Naive thymus-derived CD4-positive, alpha-beta T cell (primary cell): ENCODE results near the gene ASTL. TPM values are rescaled to one million over a fixed set of nuclear protein-coding genes. Genes with fewer than 3 reads are reported as not detected.
A peak's percentile ranks its signal among the peaks of the same experiment; 100 is the strongest.

Experiments
- ATAC-seq: fragments of 150-1000 bp; cut with Tn5 transposase; 2 replicates; pipeline ENCODE4 v1.10.0; 2021; ENCODE audit warnings: mild to moderate bottlenecking, moderate library complexity
- CTCF ChIA-PET: fragments of 350-600 bp; sonication (Branson Sonifier 250); formaldehyde crosslinking; loops from one replicate; lab custom pipeline; 2021; ENCODE audit warnings: antibody characterized with exemption; lab: Charles Lee
- POLR2A ChIA-PET: fragments of 350-600 bp; sonication (Branson Sonifier 250); formaldehyde crosslinking; loops from one replicate; lab custom pipeline; 2021; ENCODE audit warnings: antibody characterized with exemption, inconsistent platforms; lab: Charles Lee
- DNase-seq, 9 donors: peaks; one replicate each; pipeline versions ENCODE4 v3.0.0 to v3.0.0-alpha.2; 2020 to 2022; ENCODE audit warnings: mixed read lengths in 1 of 9
- H3K27ac ChIP-seq: one replicate; pipeline ENCODE4 v1.7.0; 2013; ENCODE audit warnings: mild to moderate bottlenecking, low read depth, low read length, moderate library complexity
- H3K27me3 ChIP-seq, 2 donors: one replicate each; pipeline ENCODE4 v1.7.0; 2013; ENCODE audit warnings: low read length in 2 of 2, mild to moderate bottlenecking in 2 of 2, moderate library complexity in 2 of 2; ENCODE audit not compliant: control insufficient read depth in 2 of 2, insufficient read depth in 2 of 2
- H3K36me3 ChIP-seq, 3 experiments: 1 replicate in 2 of 3; 2 replicates in 1 of 3; pipeline ENCODE4 v1.7.0; 2013; ENCODE audit warnings: low read length in 3 of 3, mild to moderate bottlenecking in 3 of 3, moderate library complexity in 1 of 3; ENCODE audit not compliant: insufficient read depth in 3 of 3, control insufficient read depth in 2 of 3
- H3K4me1 ChIP-seq, 2 donors: one replicate each; pipeline ENCODE4 v1.7.0; 2013; ENCODE audit warnings: low read length in 2 of 2, mild to moderate bottlenecking in 2 of 2, moderate library complexity in 1 of 2; ENCODE audit not compliant: control insufficient read depth in 2 of 2, insufficient read depth in 2 of 2
- H3K4me3 ChIP-seq: 2 replicates; pipeline ENCODE4 v1.7.0; 2013; ENCODE audit warnings: mild to moderate bottlenecking, low read length
- H3K9me3 ChIP-seq, 3 experiments: 1 replicate in 2 of 3; 2 replicates in 1 of 3; pipeline ENCODE4 v1.7.0; 2013; ENCODE audit warnings: low read length in 3 of 3; ENCODE audit not compliant: control insufficient read depth in 2 of 3
- H3K27ac Mint-ChIP-seq, 9 donors: one replicate each; pipeline ENCODE4 v1.8.0; 2020 to 2022; ENCODE audit warnings: mixed read lengths in 9 of 9, mild to moderate bottlenecking in 8 of 9, moderate library complexity in 5 of 9, inconsistent platforms in 2 of 9
- H3K27me3 Mint-ChIP-seq, 5 donors: one replicate each; pipeline ENCODE4 v1.8.0; 2021 to 2022; ENCODE audit warnings: mixed read lengths in 5 of 5, mild to moderate bottlenecking in 1 of 5
- H3K36me3 Mint-ChIP-seq, 5 donors: one replicate each; pipeline ENCODE4 v1.8.0; 2020 to 2022; ENCODE audit warnings: mixed read lengths in 5 of 5, mild to moderate bottlenecking in 3 of 5, inconsistent platforms in 1 of 5
- H3K4me1 Mint-ChIP-seq, 7 donors: one replicate each; pipeline ENCODE4 v1.8.0; 2020 to 2022; ENCODE audit warnings: mixed read lengths in 7 of 7, mild to moderate bottlenecking in 3 of 7, inconsistent platforms in 1 of 7
- H3K4me3 Mint-ChIP-seq, 10 donors: one replicate each; pipeline ENCODE4 v1.8.0; 2020 to 2022; ENCODE audit warnings: mild to moderate bottlenecking in 10 of 10, mixed read lengths in 10 of 10, moderate library complexity in 6 of 10, inconsistent platforms in 2 of 10
- H3K9me3 Mint-ChIP-seq, 11 donors: one replicate each; pipeline ENCODE4 v1.8.0; 2020 to 2022; ENCODE audit warnings: mixed read lengths in 11 of 11, mild to moderate bottlenecking in 4 of 11, inconsistent platforms in 1 of 11, moderate library complexity in 1 of 11
- intact Hi-C, 2 donors: fragments of 100-400 bp; cut with micrococcal nuclease; formaldehyde crosslinking; loops; one replicate each; pipeline ENCODE4 v1.15.1; 2023
- polyA plus RNA-seq, 2 donors: library from polyadenylated mRNA; unstranded; fragments of 300-500 nt; fragmentation: Illumina TruSeq; gene quantifications; one replicate each; pipeline ENCODE4 v1.2.3, GENCODE V29; 2021
- total RNA-seq, 6 experiments: library from RNA in 5 of 6; stranded (reverse) in 5 of 6; gene quantifications; 1 replicate in 5 of 6; 2 replicates in 1 of 6; pipeline ENCODE4 v1.2.3 and lab custom pipeline; 2021 to 2026

ASTL gene
- total and polyA plus RNA-seq, 7 experiments from 2014 or later = 0.19 to 7.5 (median 0.79) TPM; not detected in 1

DNA sequence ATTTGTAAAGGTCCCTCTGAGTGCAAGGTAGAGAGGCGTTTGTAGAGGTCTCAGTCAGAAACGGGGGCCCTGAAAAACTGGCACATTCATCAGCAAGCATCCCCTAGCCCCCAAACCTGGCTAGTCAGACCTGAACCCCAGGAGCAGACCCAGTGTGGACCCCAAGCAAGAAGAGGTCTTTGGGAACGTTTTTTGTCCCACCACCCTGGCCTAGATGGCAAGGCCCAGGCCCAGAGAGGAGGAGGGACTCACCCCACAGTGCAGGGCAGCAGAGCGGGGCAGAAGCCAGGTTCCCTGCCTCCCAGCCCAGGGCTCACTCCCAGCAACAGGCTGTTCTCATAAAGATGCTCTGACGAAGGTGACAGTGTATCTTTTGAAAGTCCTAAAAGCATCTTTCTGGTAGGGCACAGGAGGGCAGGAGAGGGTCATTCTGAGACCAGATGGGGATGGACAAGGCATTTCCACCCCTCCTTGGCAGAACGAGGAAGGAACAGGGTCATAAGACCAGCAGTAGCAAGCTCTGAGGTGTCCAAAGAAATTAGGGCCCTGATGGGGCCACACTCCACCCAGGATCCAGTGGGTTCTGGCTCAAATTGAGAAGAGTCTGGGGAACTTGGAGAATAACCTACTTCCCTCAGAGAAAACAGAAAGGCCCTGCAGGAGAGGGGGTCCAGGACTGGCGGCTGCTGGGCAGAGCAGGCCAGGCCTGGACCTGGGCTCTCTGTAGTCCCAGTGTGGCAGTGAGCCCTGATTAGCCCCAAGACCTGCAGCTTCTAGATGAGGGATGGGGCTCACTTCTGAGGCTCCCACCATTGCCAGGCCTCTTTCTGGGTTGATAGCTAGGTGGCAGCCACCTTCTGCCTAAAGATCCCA lies 40.1 kb downstream of the ASTL start:
- Mint-ChIP-seq H3K4me3 (no peak overlapping the region), H3K27ac (peak overlapping the region in 1 of 9 donors; percentile 83), H3K4me1 (no peaks in the 10 kb centered on the region), H3K36me3 (no peaks in the 10 kb centered on the region), H3K27me3 (peaks cover 0 to 9% (median 0%) of the 10 kb centered on the region in 5 donors), H3K9me3 (no peaks in the 10 kb centered on the region)
- H3K27ac ChIP-seq = no peak overlapping the region
- no peaks in the 10 kb centered on the region for H3K9me3 ChIP-seq
- POLR2A ChIA-PET = no interaction called here
- ATAC-seq (no peak), DNase-seq (no peak)
- H3K27me3 ChIP-seq = no peaks in the 10 kb centered on the region
- intact Hi-C loops = no loop called here
- no peaks in the 10 kb centered on the region for H3K36me3 ChIP-seq
- CTCF ChIA-PET = no interaction called here
- no peaks in the 10 kb centered on the region for H3K4me1 ChIP-seq
- H3K4me3 ChIP-seq = no peak overlapping the region

DNA sequence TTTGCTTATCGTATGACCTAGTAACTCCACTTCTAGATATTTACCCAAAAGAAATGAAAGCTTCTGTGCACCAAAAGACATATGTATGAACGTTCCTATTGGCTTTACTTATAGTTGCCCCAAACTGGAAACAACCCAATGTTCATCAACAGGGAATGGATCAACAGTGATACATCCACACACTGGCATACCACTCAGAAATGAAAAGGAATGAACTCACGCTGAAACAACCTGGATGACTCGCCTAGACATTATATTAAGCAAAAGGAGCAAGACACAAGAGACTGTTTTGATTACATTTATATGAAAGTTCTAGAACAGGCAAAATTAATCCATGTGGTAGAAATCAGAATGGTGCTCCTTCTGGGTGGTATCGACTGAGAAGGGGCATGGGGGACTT lies 40.9 kb downstream of the ASTL start:
- Mint-ChIP-seq H3K4me1 (no peaks in the 10 kb centered on the region), H3K9me3 (no peaks in the 10 kb centered on the region), H3K36me3 (no peaks in the 10 kb centered on the region), H3K27ac (no peak overlapping the region), H3K27me3 (peaks cover 0 to 9% (median 0%) of the 10 kb centered on the region in 5 donors), H3K4me3 (no peak overlapping the region)
- H3K9me3 ChIP-seq = no peaks in the 10 kb centered on the region
- DNase-seq = no peak
- ChIA-PET POLR2A (no interaction called here), CTCF (no interaction called here)
- no peak overlapping the region for H3K4me3 ChIP-seq
- ATAC-seq = no peak
- no peaks in the 10 kb centered on the region for H3K4me1 ChIP-seq
- no peaks in the 10 kb centered on the region for H3K36me3 ChIP-seq
- no peaks in the 10 kb centered on the region for H3K27me3 ChIP-seq
- H3K27ac ChIP-seq = no peak overlapping the region
- intact Hi-C loops = no loop called here

DNA sequence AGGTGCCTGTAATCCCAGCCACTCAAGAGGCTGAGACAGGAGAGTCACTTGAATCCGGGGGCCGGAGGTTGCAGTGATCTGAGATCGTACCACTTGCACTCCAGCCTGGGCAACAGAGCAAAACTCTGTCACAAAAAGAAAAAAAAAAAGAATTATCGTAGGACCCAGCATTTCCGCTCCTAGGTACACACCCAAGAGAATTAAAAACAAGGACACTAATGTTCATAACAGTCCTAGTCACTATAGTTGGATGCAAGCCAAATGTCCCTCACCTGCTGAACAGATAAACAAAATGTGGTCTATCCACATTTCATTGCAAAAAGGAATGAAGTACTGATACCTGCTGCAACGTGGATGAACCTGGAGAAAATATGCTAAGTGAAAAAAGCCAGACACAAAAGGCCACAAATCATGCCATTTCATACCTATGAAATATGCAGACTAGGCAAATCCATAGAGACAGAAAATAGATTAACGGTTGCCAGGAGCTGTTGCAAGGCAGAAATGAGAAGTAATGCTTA lies 43.1 kb downstream of the ASTL start:
- Mint-ChIP-seq H3K36me3 (no peaks in the 10 kb centered on the region), H3K27me3 (peaks cover 0 to 9% (median 0%) of the 10 kb centered on the region in 5 donors), H3K9me3 (no peaks in the 10 kb centered on the region), H3K4me1 (peaks cover 0 to 4% (median 0%) of the 10 kb centered on the region in 7 donors), H3K27ac (no peak overlapping the region), H3K4me3 (no peak overlapping the region)
- ATAC-seq = no peak
- no peaks in the 10 kb centered on the region for H3K36me3 ChIP-seq
- no peak overlapping the region for H3K4me3 ChIP-seq
- H3K27me3 ChIP-seq = no peaks in the 10 kb centered on the region
- intact Hi-C loops = no loop called here
- CTCF ChIA-PET = no interaction called here
- H3K27ac ChIP-seq = no peak overlapping the region
- no peaks in the 10 kb centered on the region for H3K9me3 ChIP-seq
- POLR2A ChIA-PET = no interaction called here
- H3K4me1 ChIP-seq = no peaks in the 10 kb centered on the region
- DNase-seq = no peak

DNA sequence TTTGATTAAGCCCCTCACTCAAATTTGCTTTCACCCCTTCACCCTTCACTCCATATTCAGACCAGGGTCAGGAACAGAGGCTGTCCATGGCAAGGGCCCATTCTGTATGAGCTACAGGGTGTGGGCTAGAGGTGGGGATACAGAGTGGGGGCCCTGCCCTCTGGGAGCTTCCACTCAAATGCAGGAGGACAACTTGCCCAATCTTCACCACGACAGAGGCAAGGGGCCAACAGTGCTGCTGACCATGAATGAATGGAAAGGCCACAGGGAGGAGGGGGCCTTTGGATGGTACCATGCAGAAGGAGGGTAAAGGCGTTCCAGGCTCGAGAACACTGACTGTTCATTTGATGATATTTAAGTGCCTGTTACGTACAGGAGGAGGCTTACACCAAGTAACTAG lies 44.8 kb downstream of the ASTL start:
- no peak overlapping the region for H3K27ac ChIP-seq
- Mint-ChIP-seq H3K4me3 (no peak overlapping the region), H3K9me3 (no peaks in the 10 kb centered on the region), H3K36me3 (no peaks in the 10 kb centered on the region), H3K27me3 (peaks cover 0 to 9% (median 0%) of the 10 kb centered on the region in 5 donors), H3K27ac (no peak overlapping the region), H3K4me1 (peaks cover 0 to 4% (median 0%) of the 10 kb centered on the region in 7 donors)
- no peaks in the 10 kb centered on the region for H3K9me3 ChIP-seq
- H3K4me1 ChIP-seq = no peaks in the 10 kb centered on the region
- no peak overlapping the region for H3K4me3 ChIP-seq
- DNase-seq = no peak
- POLR2A ChIA-PET = no interaction called here
- intact Hi-C loops = no loop called here
- ATAC-seq = no peak
- CTCF ChIA-PET = no interaction called here
- H3K36me3 ChIP-seq = no peaks in the 10 kb centered on the region
- no peaks in the 10 kb centered on the region for H3K27me3 ChIP-seq

DNA sequence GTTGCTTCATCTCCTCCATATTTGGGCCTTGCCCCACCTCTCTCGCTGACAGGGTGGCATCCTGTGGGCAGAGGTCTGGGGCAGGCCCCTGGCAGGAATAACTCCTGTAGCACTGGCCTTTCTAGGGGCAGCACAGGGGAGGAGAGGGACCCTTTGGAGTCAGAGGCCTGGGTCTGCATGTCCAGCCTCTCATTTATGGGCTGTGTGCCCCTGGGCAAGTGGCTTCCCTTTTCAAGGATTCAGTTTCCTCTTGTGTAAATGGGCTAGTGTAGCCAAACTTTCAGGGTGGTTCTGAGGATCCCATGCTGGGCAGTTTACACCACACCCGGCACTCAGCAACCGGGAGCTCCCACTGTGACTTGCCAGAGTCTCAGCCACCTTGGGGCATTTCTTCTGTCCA lies 45.4 kb downstream of the ASTL start:
- H3K4me1 Mint-ChIP-seq = peaks cover 0 to 4% (median 0%) of the 10 kb centered on the region in 7 donors
- no peaks in the 10 kb centered on the region for H3K36me3 ChIP-seq
- no peak for ATAC-seq
- POLR2A ChIA-PET = no interaction called here
- no peak overlapping the region for H3K27ac ChIP-seq
- H3K4me3 ChIP-seq = no peak overlapping the region
- intact Hi-C loops = no loop called here
- no peaks in the 10 kb centered on the region for H3K9me3 Mint-ChIP-seq
- CTCF ChIA-PET = no interaction called here
- H3K9me3 ChIP-seq = no peaks in the 10 kb centered on the region
- H3K27me3 ChIP-seq = no peaks in the 10 kb centered on the region
- no peaks in the 10 kb centered on the region for H3K4me1 ChIP-seq
- H3K27ac Mint-ChIP-seq = no peak overlapping the region
- no peaks in the 10 kb centered on the region for H3K36me3 Mint-ChIP-seq
- peaks cover 0 to 9% (median 0%) of the 10 kb centered on the region in 5 donors for H3K27me3 Mint-ChIP-seq
- no peak overlapping the region for H3K4me3 Mint-ChIP-seq
- no peak for DNase-seq

DNA sequence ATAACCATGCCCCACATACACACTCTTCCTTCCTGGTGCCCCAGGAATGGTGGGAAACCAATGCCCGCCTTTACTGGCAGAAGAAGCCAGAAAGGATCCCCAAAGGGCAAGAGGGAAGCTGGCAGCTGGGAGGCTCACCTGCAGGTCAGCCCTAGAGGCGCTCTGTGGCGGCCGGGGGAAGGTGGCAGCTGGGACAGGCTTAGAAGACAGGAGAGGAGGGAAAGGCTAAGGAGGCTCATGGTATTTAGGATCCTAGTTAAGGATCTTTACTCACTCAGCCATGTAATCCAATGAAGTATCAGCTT lies 45.8 kb downstream of the ASTL start:
- H3K36me3 Mint-ChIP-seq = no peaks in the 10 kb centered on the region
- H3K4me3 Mint-ChIP-seq = peak overlapping the region in 1 of 10 donors; percentile 5
- no peaks in the 10 kb centered on the region for H3K4me1 ChIP-seq
- ChIA-PET POLR2A (no interaction called here), CTCF (no interaction called here)
- no peaks in the 10 kb centered on the region for H3K9me3 Mint-ChIP-seq
- peaks cover 0 to 12% (median 0%) of the 10 kb centered on the region in 5 donors for H3K27me3 Mint-ChIP-seq
- H3K4me1 Mint-ChIP-seq = peaks cover 0 to 4% (median 0%) of the 10 kb centered on the region in 7 donors
- H3K4me3 ChIP-seq = no peak overlapping the region
- ATAC-seq (no peak), DNase-seq (no peak)
- H3K27ac Mint-ChIP-seq = peak overlapping the region in 1 of 9 donors; percentile 41
- H3K9me3 ChIP-seq = no peaks in the 10 kb centered on the region
- H3K36me3 ChIP-seq = no peaks in the 10 kb centered on the region
- intact Hi-C loops = no loop called here
- H3K27me3 ChIP-seq = no peaks in the 10 kb centered on the region
- H3K27ac ChIP-seq = no peak overlapping the region
